Forelimb muscle (tissue), 1 donor: ENCODE data around the gene ZDHHC1. TPM values are rescaled to one million over a fixed set of nuclear protein-coding genes. Genes with fewer than 3 reads are reported as not detected.

Source experiments
- DNase-seq: peaks from one replicate; pipeline ENCODE4 v3.0.0-alpha.2; 2013; ENCODE audit warnings: low read depth
- polyA plus RNA-seq: library from polyadenylated mRNA; unstranded; fragments of 120-200 nt; gene quantifications from one replicate; pipeline ENCODE4 v1.2.1, GENCODE V29; 2013; ENCODE audit not compliant: insufficient read length

The ZDHHC1 gene
- polyA plus RNA-seq, 1 donor = 18.9 TPM

GRCh38 chr16:67409631-67410030, 6.6 kb downstream of the ZDHHC1 start:
- DNase-seq = no peak

- DNase-seq = no peak
Measured at GRCh38 chr16:67407788-67408452, 8.4 kb downstream of the ZDHHC1 start.

- no peak for DNase-seq
Measured at GRCh38 chr16:67407176-67407787, 9.0 kb downstream of the ZDHHC1 start.

GRCh38 chr16:67406111-67406971, 9.9 kb downstream of the ZDHHC1 start:
- DNase-seq = peak; percentile 85

GRCh38 chr16:67405336-67405735, 10.9 kb downstream of the ZDHHC1 start:
- DNase-seq = no peak

GRCh38 chr16:67404740-67405226, 11.5 kb downstream of the ZDHHC1 start:
- no peak for DNase-seq

GRCh38 chr16:67403976-67404555, 12.2 kb downstream of the ZDHHC1 start:
- no peak for DNase-seq

- DNase-seq = no peak
Measured at GRCh38 chr16:67400901-67401300, 15.4 kb downstream of the ZDHHC1 start.

GRCh38 chr16:67399749-67400704, 16.2 kb downstream of the ZDHHC1 start:
- DNase-seq = no peak

- DNase-seq = no peak
Measured at GRCh38 chr16:67399218-67399733, 17.0 kb downstream of the ZDHHC1 start.

- no peak for DNase-seq
Measured at GRCh38 chr16:67398546-67399217, 17.6 kb downstream of the ZDHHC1 start.

- no peak for DNase-seq
Measured at GRCh38 chr16:67397812-67398545, 18.3 kb downstream of the ZDHHC1 start.

- DNase-seq = no peak
Measured at GRCh38 chr16:67397036-67397801, 19.1 kb downstream of the ZDHHC1 start.

GRCh38 chr16:67396159-67397035, 19.9 kb downstream of the ZDHHC1 start:
- DNase-seq = no peak

- DNase-seq = no peak
Measured at GRCh38 chr16:67395458-67396158, 20.7 kb downstream of the ZDHHC1 start.

GRCh38 chr16:67395105-67395457, 21.2 kb downstream of the ZDHHC1 start:
- no peak for DNase-seq
